Thymus (tissue), 11 donors: ENCODE measurements around the gene RAD51B. TPM values are rescaled to one million over a fixed set of nuclear protein-coding genes. Genes with fewer than 3 reads are reported as not detected.

Experiments used
- DNase-seq, 9 donors: peaks; one replicate each; pipeline ENCODE4 v3.0.0-alpha.2; 2013; ENCODE audit warnings: low spot score in 9 of 9, low read depth in 6 of 9, missing footprints in 1 of 9
- H3K27ac ChIP-seq, 2 donors: one replicate each; pipeline ENCODE4 v1.5.1; 2013; ENCODE audit warnings: control low read depth in 1 of 2, low read depth in 1 of 2, low read length in 1 of 2, mild to moderate bottlenecking in 1 of 2, moderate library complexity in 1 of 2
- H3K27me3 ChIP-seq, 2 donors: one replicate each; pipeline ENCODE4 v1.5.1; 2013; ENCODE audit warnings: low read length in 1 of 2; ENCODE audit not compliant: control insufficient read depth in 2 of 2, insufficient read depth in 1 of 2
- H3K36me3 ChIP-seq, 2 donors: one replicate each; pipeline ENCODE4 v1.5.1; 2013; ENCODE audit warnings: low read length in 1 of 2, mild to moderate bottlenecking in 1 of 2, moderate library complexity in 1 of 2; ENCODE audit not compliant: control insufficient read depth in 2 of 2, insufficient read depth in 2 of 2
- H3K4me1 ChIP-seq, 2 donors: one replicate each; pipeline ENCODE4 v1.5.1; 2013; ENCODE audit warnings: low read length in 2 of 2; ENCODE audit not compliant: control insufficient read depth in 2 of 2, insufficient read depth in 2 of 2
- H3K4me3 ChIP-seq, 2 donors: one replicate each; pipeline ENCODE4 v1.5.1; 2013; ENCODE audit warnings: low read length in 2 of 2, control low read depth in 1 of 2, mild to moderate bottlenecking in 1 of 2
- H3K9me3 ChIP-seq, 2 donors: one replicate each; pipeline ENCODE4 v1.5.1; 2013; ENCODE audit warnings: low read length in 1 of 2, mild to moderate bottlenecking in 1 of 2; ENCODE audit not compliant: control insufficient read depth in 2 of 2, insufficient read depth in 1 of 2
- WGBS: extraction: QIAGEN DNeasy Blood & Tissue Kit; methylation state at CpG from one replicate; pipeline ENCODE4 v1.1.7; 2013; 5-methylcytosine and 5-hydroxymethylcytosine counted together
- polyA plus RNA-seq: library from polyadenylated mRNA; stranded (reverse); fragments of 200-250 nt; gene quantifications from one replicate; pipeline ENCODE4 v1.2.3, GENCODE V29; 2013
- total RNA-seq: library from RNA; stranded (reverse); fragments of 120-200 nt; gene quantifications from one replicate; pipeline ENCODE4 v1.2.4, GENCODE V29; 2013
- donor health status: healthy.

RAD51B gene
- total and polyA plus RNA-seq, 2 donors = 7.8 to 17.8 TPM

DNA sequence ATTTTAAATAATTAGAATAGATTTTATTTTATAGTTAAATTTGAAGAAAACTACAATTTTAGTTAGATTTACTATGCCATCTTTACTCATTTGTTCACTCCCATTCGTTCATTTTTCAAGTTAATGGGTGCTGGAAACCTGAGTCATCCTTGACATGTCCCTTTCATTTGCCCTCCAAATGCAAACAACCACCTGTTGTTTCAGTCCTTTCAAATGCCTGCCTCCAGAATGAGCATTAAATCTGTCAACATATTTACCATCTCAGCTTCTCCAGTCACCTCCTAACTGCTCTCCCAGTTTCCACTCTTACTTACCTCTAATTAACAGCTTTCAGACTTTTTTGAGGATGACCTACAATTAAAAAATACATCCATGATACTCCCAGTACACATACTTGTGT is 375.5 kb downstream of the RAD51B start:
- Histone ChIP-seq H3K27me3 (no peaks in the 10 kb centered on the region), H3K4me3 (no peak overlapping the region), H3K27ac (no peak overlapping the region), H3K36me3 (no peaks in the 10 kb centered on the region), H3K4me1 (peaks cover 7 to 13% of the 10 kb centered on the region in 2 donors), H3K9me3 (no peaks in the 10 kb centered on the region)
- DNase-seq = no peak
- 95% methylated on average over 1 of the region's 1 CpG for WGBS

DNA sequence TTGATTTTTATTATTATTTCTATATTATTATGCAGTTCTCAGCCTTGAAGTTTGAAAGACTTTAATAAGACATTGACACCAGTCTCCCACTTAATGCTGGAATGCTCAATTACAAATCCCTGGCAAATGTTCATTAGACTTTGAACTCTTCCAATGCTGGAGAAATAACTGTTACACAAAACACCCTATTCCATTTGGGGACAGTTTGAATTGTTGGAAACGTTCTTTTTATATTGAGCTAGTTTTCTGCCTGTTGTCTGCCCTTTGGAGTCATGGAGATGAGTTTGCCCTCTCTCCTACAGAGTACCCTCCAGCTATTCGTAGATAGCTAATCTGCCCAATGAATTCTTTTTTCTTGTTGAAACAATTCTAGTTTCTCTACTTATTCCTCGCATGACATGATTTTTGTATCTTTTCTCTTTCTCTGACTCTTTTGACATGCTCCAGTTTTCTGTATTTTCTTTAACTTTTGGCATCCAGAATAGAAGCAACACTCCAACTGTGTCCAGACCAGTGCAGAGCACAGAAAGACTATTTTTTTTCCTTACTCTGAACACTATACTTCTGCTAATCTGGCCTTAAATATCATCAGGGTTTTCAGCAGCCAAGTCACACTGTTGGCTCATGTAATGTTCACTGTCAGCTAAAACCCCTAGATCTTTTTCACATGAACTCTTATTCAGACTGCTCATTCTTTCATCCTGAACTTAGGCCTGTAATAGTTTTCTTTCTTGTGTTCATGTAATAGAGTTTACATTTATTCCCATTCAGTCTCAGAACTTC is 379.3 kb downstream of the RAD51B start:
- H3K4me3 ChIP-seq = no peak overlapping the region
- H3K36me3 ChIP-seq = no peaks in the 10 kb centered on the region
- peak overlapping the region in 1 of 2 donors; percentile 87 for H3K27ac ChIP-seq
- peaks cover 7 to 13% of the 10 kb centered on the region in 2 donors for H3K4me1 ChIP-seq
- H3K9me3 ChIP-seq = no peaks in the 10 kb centered on the region
- 94% methylated on average over 3 of the region's 3 CpGs for WGBS
- no peak for DNase-seq
- no peaks in the 10 kb centered on the region for H3K27me3 ChIP-seq

GRCh38 chr14:68199554-68200151 is 380.1 kb downstream of the RAD51B start:
- Histone ChIP-seq H3K4me3 (no peak overlapping the region), H3K36me3 (no peaks in the 10 kb centered on the region), H3K27me3 (no peaks in the 10 kb centered on the region), H3K27ac (peak overlapping the region; percentile 67 to 87), H3K9me3 (no peaks in the 10 kb centered on the region), H3K4me1 (peaks cover 7 to 13% of the 10 kb centered on the region in 2 donors)
- DNase-seq = peak in 1 of 9 donors; percentile 55
- WGBS = 54% methylated on average over 8 of the region's 8 CpGs

GRCh38 chr14:68203871-68204270 is 384.3 kb downstream of the RAD51B start:
- Histone ChIP-seq H3K36me3 (no peaks in the 10 kb centered on the region), H3K27me3 (no peaks in the 10 kb centered on the region), H3K4me3 (no peak overlapping the region), H3K4me1 (peaks cover 9 to 20% of the 10 kb centered on the region in 2 donors), H3K9me3 (no peaks in the 10 kb centered on the region), H3K27ac (no peak overlapping the region)
- no peak for DNase-seq

DNA sequence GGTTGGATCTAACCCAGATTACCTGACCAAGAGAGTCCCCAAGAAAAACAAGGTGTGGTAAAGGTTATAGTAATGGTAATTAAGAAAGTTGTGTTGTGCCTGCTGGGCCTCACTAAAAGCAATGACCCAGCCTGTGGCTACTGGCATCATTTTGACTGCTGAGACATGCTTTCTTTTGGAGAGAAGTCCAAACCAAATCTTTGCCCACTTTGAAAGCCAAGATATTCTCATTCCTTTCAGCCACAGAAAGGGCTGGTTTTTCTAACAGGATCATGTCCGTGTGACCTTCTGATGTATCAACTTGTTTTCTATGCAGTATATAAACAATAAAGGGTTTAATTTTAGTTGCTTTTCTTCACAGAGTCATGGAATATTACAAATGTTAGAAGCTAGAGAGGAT is 388.6 kb downstream of the RAD51B start:
- H3K27me3 ChIP-seq = no peaks in the 10 kb centered on the region
- peak overlapping the region in 1 of 2 donors; percentile 95 for H3K27ac ChIP-seq
- H3K4me1 ChIP-seq = peaks cover 31 to 37% of the 10 kb centered on the region in 2 donors
- 90% methylated on average over 1 of the region's 1 CpG for WGBS
- no peaks in the 10 kb centered on the region for H3K9me3 ChIP-seq
- DNase-seq = no peak
- H3K4me3 ChIP-seq = no peak overlapping the region
- H3K36me3 ChIP-seq = no peaks in the 10 kb centered on the region

DNA sequence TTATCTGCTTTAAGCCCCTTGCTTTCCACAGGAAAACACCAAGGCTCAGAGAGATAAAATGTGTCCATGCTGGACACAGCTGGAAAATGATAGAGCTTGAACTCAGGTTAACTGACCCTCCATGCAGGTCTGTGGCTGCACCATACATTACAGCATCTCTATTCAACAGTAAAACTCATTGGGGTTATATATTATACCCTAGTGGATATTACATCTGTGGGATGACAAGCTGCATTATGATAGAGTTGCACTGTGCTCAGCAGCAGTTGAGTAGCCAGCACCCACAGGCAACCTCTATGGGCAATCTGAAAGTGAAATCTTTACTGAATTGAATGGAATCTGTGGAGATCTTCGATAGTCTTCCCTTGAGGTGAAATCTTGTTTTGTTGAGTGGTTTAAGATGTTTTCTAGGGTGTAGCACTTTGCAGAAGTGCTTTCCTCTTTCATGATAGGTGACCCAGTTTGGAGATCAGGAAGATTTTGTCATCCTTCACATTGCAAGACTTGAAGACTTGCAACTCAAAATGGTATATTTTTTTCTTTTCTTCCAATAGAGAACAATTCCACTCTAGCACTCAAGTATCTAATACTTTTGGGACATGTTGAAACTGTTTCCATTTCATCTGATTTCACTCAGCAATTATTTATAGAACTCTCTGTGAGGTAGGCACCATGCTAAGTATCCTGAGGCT is 389.2 kb downstream of the RAD51B start:
- Histone ChIP-seq H3K4me3 (no peak overlapping the region), H3K4me1 (peaks cover 31 to 38% of the 10 kb centered on the region in 2 donors), H3K27ac (peak overlapping the region; percentile 83 to 95), H3K9me3 (no peaks in the 10 kb centered on the region), H3K27me3 (no peaks in the 10 kb centered on the region), H3K36me3 (no peaks in the 10 kb centered on the region)
- WGBS = 19% methylated on average over 1 of the region's 1 CpG
- peak in 7 of 9 donors; percentile 36 to 76 (median 48) for DNase-seq

GRCh38 chr14:68210729-68211299 is 391.2 kb downstream of the RAD51B start:
- peak; percentile 60 to 91 (median 70) for DNase-seq
- Histone ChIP-seq H3K36me3 (no peaks in the 10 kb centered on the region), H3K9me3 (no peaks in the 10 kb centered on the region), H3K4me3 (peak overlapping the region; percentile 4 to 28), H3K27me3 (no peaks in the 10 kb centered on the region), H3K4me1 (peaks cover 36 to 48% of the 10 kb centered on the region in 2 donors), H3K27ac (peak overlapping the region; percentile 89 to 95)
- 8% methylated on average over 5 of the region's 5 CpGs for WGBS

DNA sequence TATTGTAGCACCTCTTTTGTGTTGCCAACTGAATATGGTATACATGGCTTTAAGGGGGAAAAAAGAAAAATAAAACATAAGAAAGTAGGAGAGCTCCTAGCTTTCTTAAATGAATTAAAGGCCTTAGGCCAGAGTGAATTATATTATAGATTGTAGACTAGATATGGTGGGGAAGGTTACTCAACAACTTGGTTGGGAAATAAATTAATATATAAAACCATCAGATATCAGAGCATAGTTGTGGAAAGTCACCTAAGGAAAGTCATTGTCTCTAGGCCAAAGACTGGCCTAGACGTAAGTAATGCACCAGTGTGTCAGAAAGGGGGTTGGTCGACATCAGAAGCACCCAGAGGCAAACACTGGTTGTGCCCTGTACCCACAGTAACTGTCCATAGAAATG is 391.8 kb downstream of the RAD51B start:
- H3K27ac ChIP-seq = peak overlapping the region; percentile 89 to 95
- H3K36me3 ChIP-seq = no peaks in the 10 kb centered on the region
- no peaks in the 10 kb centered on the region for H3K27me3 ChIP-seq
- no peak overlapping the region for H3K4me3 ChIP-seq
- 95% methylated on average over 2 of the region's 2 CpGs for WGBS
- H3K4me1 ChIP-seq = peaks cover 36 to 48% of the 10 kb centered on the region in 2 donors
- no peak for DNase-seq
- H3K9me3 ChIP-seq = no peaks in the 10 kb centered on the region

- 98% methylated on average over 2 of the region's 2 CpGs for WGBS
- Histone ChIP-seq H3K27me3 (no peaks in the 10 kb centered on the region), H3K4me1 (peaks cover 36 to 50% of the 10 kb centered on the region in 2 donors), H3K36me3 (no peaks in the 10 kb centered on the region), H3K9me3 (no peaks in the 10 kb centered on the region), H3K27ac (peak overlapping the region in 1 of 2 donors; percentile 95), H3K4me3 (no peak overlapping the region)
- DNase-seq = no peak
Observed at GRCh38 chr14:68211886-68212285, 392.3 kb downstream of the RAD51B start.
